Ishikawa (cell line): ENCODE measurements around the gene KATNB1.

ENCODE experiments used
- CEBPB ChIP-seq: IDR thresholded peaks from 2 replicates; pipeline ENCODE4 v1.6.1; 2012
- CREB1 ChIP-seq: IDR thresholded peaks from 2 replicates; pipeline ENCODE4 v1.6.1; 2012; ENCODE audit warnings: low read depth
- EGR1 ChIP-seq: IDR thresholded peaks from 2 replicates; pipeline ENCODE4 v1.6.1; 2012
- EP300 ChIP-seq: IDR thresholded peaks from 2 replicates; pipeline ENCODE4 v1.6.1; 2012; ENCODE audit warnings: borderline replicate concordance
- FOXM1 ChIP-seq: IDR thresholded peaks from 2 replicates; pipeline ENCODE4 v1.6.1; 2012; ENCODE audit warnings: low read depth, borderline replicate concordance
- NFIC ChIP-seq: IDR thresholded peaks from 2 replicates; pipeline ENCODE4 v1.6.1; 2012
- RAD21 ChIP-seq: IDR thresholded peaks from 2 replicates; pipeline ENCODE4 v1.6.1; 2012; ENCODE audit warnings: low read depth
- TAF1 ChIP-seq: IDR thresholded peaks from 2 replicates; pipeline ENCODE4 v1.6.1; 2012; ENCODE audit warnings: low read depth, mild to moderate bottlenecking
- TCF12 ChIP-seq: IDR thresholded peaks from 2 replicates; pipeline ENCODE4 v1.6.1; 2012; ENCODE audit warnings: low read depth
- TEAD4 ChIP-seq: IDR thresholded peaks from 2 replicates; pipeline ENCODE4 v1.6.1; 2012
- USF1 ChIP-seq: IDR thresholded peaks from 2 replicates; pipeline ENCODE4 v1.6.1; 2012
- YY1 ChIP-seq: IDR thresholded peaks from 2 replicates; pipeline ENCODE4 v1.6.1; 2012; ENCODE audit warnings: low read depth
- ZBTB7A ChIP-seq: IDR thresholded peaks from 2 replicates; pipeline ENCODE4 v1.6.1; 2012; ENCODE audit warnings: low read depth
- TF ChIP-seq, protein P1 (sequence below): IDR thresholded peaks from 2 replicates; pipeline ENCODE4 v1.6.1; 2012
- TF ChIP-seq, protein P2 (sequence below): IDR thresholded peaks from 2 replicates; pipeline ENCODE4 v1.6.1; 2012; ENCODE audit warnings: low read depth, mild to moderate bottlenecking

Gene KATNB1

GRCh38 chr16:57708168-57708567 lies 27.4 kb upstream of the KATNB1 start:
- TF ChIP-seq ZBTB7A (no peak), NFIC (no peak), EP300 (no peak)

GRCh38 chr16:57709663-57710062 lies 25.9 kb upstream of the KATNB1 start:
- TF ChIP-seq TAF1 (no peak), TCF12 (no peak), YY1 (no peak), EGR1 (no peak), CEBPB (no peak), ZBTB7A (no peak), FOXM1 (no peak), EP300 (no peak)

- TF ChIP-seq CREB1 (no peak), EP300 (no peak)
- TF ChIP-seq, protein P1, sequence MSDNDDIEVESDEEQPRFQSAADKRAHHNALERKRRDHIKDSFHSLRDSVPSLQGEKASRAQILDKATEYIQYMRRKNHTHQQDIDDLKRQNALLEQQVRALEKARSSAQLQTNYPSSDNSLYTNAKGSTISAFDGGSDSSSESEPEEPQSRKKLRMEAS = no peak
Measured at GRCh38 chr16:57711346-57711745, 24.2 kb upstream of the KATNB1 start.

DNA sequence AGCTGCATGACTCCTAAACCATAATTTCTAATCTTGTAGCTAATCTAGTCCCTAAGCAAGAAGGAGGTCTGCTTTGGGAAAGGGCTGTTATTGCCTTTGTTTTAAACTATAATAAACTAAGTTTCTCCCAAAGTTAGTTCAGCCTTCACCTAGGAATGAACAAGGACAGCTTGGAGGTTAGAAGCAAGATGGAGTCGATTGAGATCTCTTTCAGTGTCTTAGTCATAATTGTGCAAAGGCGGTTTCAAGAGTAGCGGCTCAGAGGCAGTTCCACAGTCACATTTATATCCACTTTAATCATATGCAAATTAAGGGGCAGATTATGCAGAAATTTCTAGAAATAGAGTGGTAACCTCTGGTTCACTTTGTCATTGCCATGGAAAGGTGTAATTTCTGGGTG lies 23.6 kb upstream of the KATNB1 start:
- TF ChIP-seq TEAD4 (no peak), TAF1 (no peak), USF1 (no peak), CEBPB (no peak), EP300 (no peak), NFIC (no peak), YY1 (no peak)

DNA sequence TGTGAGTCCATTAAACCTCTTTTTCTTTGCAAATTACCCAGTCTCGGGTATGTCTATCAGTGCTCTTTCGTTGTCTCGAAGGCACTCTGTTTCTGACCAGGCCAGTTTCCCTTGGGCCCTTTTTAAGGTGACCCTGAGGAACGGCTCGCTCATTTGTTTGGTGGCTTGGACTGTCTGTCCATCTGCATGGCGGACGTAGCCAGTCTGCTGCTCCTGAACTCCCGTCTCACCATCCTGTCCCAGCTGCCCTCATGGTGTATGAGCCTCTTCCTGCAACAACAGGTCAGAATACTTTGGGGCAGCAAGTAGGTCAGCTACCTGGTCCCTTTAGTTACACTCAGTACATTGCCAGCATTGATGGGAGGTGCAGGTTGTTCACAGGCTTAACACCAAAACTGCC lies 22.0 kb upstream of the KATNB1 start:
- TF ChIP-seq NFIC = no peak
- no peak for TF ChIP-seq CREB1
- no peak for TF ChIP-seq RAD21
- TF ChIP-seq, protein P1 = no peak
- no peak for TF ChIP-seq TAF1
- TF ChIP-seq EGR1 = no peak
- TF ChIP-seq, protein P2, sequence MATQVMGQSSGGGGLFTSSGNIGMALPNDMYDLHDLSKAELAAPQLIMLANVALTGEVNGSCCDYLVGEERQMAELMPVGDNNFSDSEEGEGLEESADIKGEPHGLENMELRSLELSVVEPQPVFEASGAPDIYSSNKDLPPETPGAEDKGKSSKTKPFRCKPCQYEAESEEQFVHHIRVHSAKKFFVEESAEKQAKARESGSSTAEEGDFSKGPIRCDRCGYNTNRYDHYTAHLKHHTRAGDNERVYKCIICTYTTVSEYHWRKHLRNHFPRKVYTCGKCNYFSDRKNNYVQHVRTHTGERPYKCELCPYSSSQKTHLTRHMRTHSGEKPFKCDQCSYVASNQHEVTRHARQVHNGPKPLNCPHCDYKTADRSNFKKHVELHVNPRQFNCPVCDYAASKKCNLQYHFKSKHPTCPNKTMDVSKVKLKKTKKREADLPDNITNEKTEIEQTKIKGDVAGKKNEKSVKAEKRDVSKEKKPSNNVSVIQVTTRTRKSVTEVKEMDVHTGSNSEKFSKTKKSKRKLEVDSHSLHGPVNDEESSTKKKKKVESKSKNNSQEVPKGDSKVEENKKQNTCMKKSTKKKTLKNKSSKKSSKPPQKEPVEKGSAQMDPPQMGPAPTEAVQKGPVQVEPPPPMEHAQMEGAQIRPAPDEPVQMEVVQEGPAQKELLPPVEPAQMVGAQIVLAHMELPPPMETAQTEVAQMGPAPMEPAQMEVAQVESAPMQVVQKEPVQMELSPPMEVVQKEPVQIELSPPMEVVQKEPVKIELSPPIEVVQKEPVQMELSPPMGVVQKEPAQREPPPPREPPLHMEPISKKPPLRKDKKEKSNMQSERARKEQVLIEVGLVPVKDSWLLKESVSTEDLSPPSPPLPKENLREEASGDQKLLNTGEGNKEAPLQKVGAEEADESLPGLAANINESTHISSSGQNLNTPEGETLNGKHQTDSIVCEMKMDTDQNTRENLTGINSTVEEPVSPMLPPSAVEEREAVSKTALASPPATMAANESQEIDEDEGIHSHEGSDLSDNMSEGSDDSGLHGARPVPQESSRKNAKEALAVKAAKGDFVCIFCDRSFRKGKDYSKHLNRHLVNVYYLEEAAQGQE = no peak
- no peak for TF ChIP-seq FOXM1
- no peak for TF ChIP-seq USF1
- TF ChIP-seq ZBTB7A = no peak
- no peak for TF ChIP-seq TCF12
- TF ChIP-seq CEBPB = no peak
- no peak for TF ChIP-seq YY1

DNA sequence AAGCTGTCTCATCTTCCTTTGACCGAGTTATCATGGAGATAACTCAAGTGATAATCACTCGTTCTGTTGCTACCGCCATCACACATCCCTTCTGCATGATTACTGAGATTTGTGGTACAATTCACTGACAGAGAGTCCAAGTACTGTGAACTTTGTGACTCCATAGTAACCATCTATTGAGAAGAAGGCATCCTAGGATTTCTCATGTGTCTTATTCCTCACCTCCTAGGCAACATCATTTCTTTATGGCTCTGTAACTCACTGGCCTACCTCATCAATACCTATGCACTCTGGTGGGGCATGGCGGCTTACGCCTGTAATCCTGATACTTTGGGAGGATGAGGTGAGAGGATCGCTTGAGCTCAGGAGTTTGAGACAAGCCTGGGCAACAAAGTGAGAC lies 21.5 kb upstream of the KATNB1 start:
- TF ChIP-seq YY1 (no peak), RAD21 (no peak), EGR1 (no peak), USF1 (no peak), CREB1 (no peak), NFIC (no peak), FOXM1 (no peak), CEBPB (no peak), ZBTB7A (no peak), TEAD4 (no peak), TCF12 (no peak), EP300 (no peak)
- TF ChIP-seq, protein P2 = no peak
- TF ChIP-seq, protein P1 = no peak
